ENCODE results near the gene MEOX2.
A peak's percentile ranks its signal among the peaks of the same experiment; 100 is the strongest.

Gene MEOX2

DNA sequence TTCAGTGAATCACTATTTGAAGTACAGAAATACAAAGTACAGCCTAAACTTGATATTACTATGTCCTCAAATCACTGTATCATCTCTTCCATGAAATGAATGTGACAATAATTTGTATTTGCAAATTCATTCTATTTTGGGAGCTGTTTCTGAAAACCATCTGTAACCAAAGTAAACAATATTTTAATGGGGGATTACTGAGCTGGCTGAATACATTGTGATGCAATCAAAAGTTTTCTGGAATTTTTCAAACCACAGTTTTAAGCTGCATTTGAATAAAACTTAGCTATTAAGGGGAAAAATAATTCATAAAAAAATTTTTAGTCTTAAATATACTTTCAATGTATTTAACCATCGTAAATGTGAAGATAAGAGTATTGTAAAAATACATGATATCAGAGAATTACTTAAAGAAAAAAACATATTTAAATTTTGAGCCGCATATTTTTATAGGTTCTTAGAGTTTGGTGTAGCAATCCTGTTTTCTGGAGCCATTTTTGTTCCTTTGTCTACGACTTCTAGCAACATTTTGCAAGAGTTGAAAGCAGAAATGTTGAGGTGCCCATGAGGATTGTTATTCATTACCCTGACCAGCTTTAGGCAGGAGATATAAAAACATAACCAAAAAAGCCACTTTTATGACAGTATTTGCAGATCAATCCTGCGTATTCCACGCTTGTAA, 78.8 kb downstream of the MEOX2 start:
- no peaks in the 10 kb centered on the region for H3K9me3 Mint-ChIP-seq
- TF ChIP-seq, protein P1, sequence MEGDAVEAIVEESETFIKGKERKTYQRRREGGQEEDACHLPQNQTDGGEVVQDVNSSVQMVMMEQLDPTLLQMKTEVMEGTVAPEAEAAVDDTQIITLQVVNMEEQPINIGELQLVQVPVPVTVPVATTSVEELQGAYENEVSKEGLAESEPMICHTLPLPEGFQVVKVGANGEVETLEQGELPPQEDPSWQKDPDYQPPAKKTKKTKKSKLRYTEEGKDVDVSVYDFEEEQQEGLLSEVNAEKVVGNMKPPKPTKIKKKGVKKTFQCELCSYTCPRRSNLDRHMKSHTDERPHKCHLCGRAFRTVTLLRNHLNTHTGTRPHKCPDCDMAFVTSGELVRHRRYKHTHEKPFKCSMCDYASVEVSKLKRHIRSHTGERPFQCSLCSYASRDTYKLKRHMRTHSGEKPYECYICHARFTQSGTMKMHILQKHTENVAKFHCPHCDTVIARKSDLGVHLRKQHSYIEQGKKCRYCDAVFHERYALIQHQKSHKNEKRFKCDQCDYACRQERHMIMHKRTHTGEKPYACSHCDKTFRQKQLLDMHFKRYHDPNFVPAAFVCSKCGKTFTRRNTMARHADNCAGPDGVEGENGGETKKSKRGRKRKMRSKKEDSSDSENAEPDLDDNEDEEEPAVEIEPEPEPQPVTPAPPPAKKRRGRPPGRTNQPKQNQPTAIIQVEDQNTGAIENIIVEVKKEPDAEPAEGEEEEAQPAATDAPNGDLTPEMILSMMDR (IDR thresholded peaks at IDR 0.05; ENCODE audit: unreplicated experiment in 3 of 3) = no peak
- H3K4me1 Mint-ChIP-seq = no peaks in the 10 kb centered on the region
- H3K27ac Mint-ChIP-seq = no peak overlapping the region
- H3K27me3 Mint-ChIP-seq (ENCODE audit: low read depth) = peaks cover 4% of the 10 kb centered on the region
- H3K4me3 Mint-ChIP-seq = no peak overlapping the region
- no peaks in the 10 kb centered on the region for H3K36me3 Mint-ChIP-seq (ENCODE audit: low read depth)

DNA sequence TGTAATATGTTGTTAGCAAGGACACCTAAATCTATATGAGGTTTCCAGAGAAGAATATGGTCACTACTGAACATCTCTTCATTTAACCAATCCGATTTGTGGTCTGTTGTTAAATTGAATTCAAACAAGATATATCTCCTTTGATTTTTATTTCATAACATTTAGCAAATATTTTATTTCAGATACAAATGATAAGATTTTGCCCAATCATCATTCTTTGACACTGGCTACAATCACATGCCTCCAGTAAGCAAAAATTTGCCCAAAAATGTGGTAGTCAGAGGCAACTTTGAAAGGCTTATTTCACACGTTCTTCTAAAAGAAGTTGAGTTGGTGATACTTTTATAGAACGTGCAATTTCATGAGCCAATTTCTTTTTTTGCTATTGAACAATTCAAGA, 79.9 kb downstream of the MEOX2 start:
- Mint-ChIP-seq H3K36me3 (ENCODE audit: low read depth) (no peaks in the 10 kb centered on the region), H3K4me1 (peaks cover 5% of the 10 kb centered on the region), H3K27me3 (ENCODE audit: low read depth) (no peaks in the 10 kb centered on the region), H3K27ac (no peak overlapping the region), H3K9me3 (no peaks in the 10 kb centered on the region), H3K4me3 (no peak overlapping the region)
- TF ChIP-seq, protein P1 (IDR thresholded peaks at IDR 0.05; ENCODE audit: unreplicated experiment in 3 of 3) = no peak

DNA sequence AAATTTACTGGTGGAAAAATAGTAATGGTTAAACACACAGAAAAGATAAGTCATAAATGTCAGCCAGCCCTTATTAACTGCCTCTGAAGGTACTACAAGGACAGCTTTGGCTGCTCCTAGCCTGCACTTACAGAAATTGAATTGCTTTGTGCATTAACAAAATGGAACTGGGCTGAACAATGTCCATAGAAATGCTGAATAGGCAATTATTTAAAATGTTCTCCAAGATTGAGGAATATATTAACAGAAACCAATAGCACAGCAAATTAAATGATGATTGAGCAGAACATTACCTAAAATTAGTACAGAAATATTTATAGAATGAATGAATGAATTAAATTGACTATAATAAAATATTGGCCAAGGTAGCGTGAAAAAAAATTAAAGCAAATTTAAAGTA, 82.3 kb downstream of the MEOX2 start:
- Mint-ChIP-seq H3K27me3 (ENCODE audit: low read depth) (no peaks in the 10 kb centered on the region), H3K4me3 (no peak overlapping the region), H3K36me3 (ENCODE audit: low read depth) (no peaks in the 10 kb centered on the region), H3K4me1 (peaks cover 5% of the 10 kb centered on the region), H3K9me3 (no peaks in the 10 kb centered on the region), H3K27ac (no peak overlapping the region)
- TF ChIP-seq, protein P1 (IDR thresholded peaks at IDR 0.05; ENCODE audit: unreplicated experiment in 3 of 3) = no peak

DNA sequence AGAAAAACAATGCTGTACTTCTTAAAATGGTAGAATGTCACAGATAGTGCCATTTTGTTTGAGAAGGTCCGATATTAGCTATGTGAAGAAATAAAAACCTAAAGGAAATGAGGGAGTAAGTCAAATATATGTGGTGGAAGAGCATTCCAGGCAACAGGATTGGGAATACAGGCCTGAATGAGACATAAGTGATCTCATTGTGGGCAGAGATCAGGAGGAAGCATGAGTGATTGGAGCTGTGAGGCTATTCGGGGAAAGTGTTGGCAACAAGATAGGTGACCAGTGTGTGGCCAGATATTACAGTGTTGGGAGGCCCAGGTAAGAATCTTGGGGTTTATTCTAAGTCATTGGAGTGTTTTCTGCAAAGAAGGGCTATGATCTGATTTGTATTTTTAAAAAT, 83.4 kb downstream of the MEOX2 start:
- H3K4me1 Mint-ChIP-seq = peaks cover 5% of the 10 kb centered on the region

DNA sequence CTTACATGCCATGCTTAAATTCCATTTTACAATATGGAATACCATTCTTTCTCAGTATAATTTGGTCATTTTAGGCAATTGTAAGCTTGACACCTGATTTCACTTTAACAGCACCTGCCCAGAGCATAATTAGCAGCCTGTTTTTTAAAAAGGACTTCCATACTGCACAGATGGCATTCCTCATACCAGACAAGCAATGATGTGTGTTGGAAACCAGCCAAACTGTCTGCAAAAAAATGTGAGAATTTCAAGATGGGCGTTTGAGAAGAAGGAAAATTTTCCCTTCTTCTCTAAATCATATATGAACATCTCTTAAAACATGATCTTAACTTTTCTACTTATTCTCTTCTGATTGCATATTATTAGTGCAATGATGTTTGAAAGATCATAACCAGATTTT, 84.2 kb downstream of the MEOX2 start:
- no peaks in the 10 kb centered on the region for H3K36me3 Mint-ChIP-seq (ENCODE audit: low read depth)
- TF ChIP-seq, protein P1 (IDR thresholded peaks at IDR 0.05; ENCODE audit: unreplicated experiment in 3 of 3) = no peak
- peaks cover 5% of the 10 kb centered on the region for H3K4me1 Mint-ChIP-seq
- H3K27ac Mint-ChIP-seq = peak overlapping the region in 1 of 3 experiments; percentile 48
- no peak overlapping the region for H3K4me3 Mint-ChIP-seq
- H3K27me3 Mint-ChIP-seq (ENCODE audit: low read depth) = no peaks in the 10 kb centered on the region
- H3K9me3 Mint-ChIP-seq = no peaks in the 10 kb centered on the region

More for the DNA sequence above, 83.4 kb downstream of the MEOX2 start:
- Mint-ChIP-seq H3K36me3 (ENCODE audit: low read depth) (no peaks in the 10 kb centered on the region), H3K9me3 (no peaks in the 10 kb centered on the region), H3K27me3 (ENCODE audit: low read depth) (no peaks in the 10 kb centered on the region), H3K4me3 (no peak overlapping the region), H3K27ac (no peak overlapping the region)
- TF ChIP-seq, protein P1 (IDR thresholded peaks at IDR 0.05; ENCODE audit: unreplicated experiment in 3 of 3) = no peak

DNA sequence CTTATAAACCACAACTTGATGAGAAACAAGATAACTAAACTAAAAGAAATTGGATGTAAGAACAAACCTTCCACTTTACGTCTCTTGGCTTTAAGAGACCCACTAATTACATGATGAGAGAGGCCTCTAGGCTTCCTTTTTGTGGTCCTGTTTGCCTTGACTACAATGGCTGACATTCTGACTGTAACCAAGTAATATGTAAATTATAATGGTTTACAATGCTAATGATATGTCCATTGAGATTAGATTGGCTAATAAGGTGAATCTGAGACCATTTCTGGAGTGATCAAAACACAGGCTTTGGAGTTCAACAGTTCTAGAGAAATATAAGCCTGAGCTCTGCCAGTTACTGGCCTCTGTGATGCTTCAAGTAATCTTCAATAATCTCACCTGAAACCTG, 85.3 kb downstream of the MEOX2 start:
- Mint-ChIP-seq H3K36me3 (ENCODE audit: low read depth) (no peaks in the 10 kb centered on the region), H3K4me3 (no peak overlapping the region), H3K4me1 (peaks cover 5% of the 10 kb centered on the region), H3K27me3 (ENCODE audit: low read depth) (no peaks in the 10 kb centered on the region), H3K27ac (no peak overlapping the region), H3K9me3 (no peaks in the 10 kb centered on the region)
- TF ChIP-seq, protein P1 (IDR thresholded peaks at IDR 0.05; ENCODE audit: unreplicated experiment in 3 of 3) = no peak

All from nephron (organoid).